ENCODE data around the gene ANXA10. TPM values are rescaled to one million over a fixed set of nuclear protein-coding genes. Genes with fewer than 3 reads are reported as not detected.

ANXA10 gene
- total and polyA plus RNA-seq, 2 of the 8 experiments (the other 6 are each of a cell fraction or from before 2014, with no cell fraction given), result not detected

- no peak for FAIRE-seq
- H3K14ac ChIP-seq (ENCODE audit: insufficient read length), result no peak overlapping the region
Measured at GRCh38 chr4:168177546-168178149, 85.3 kb downstream of the ANXA10 start.

More at GRCh38 chr4:168177546-168178149, 85.3 kb downstream of the ANXA10 start:
- no peak for DNase-seq (ENCODE audit: low read depth in 1 of 2, low spot score in 2 of 2)
- ChIA-PET CTCF (ENCODE audit: partially characterized antibody) (no interaction called here), POLR2A (ENCODE audit: partially characterized antibody) (no interaction called here)
- Histone ChIP-seq H3K9me3 (ENCODE audit: insufficient read depth in 2 of 2, low read depth in 1 of 2, low read length in 1 of 2) (no peaks in the 10 kb centered on the region), H3K9ac (replicated peaks in 1 of 4; ENCODE audit: extremely low read depth in 1 of 4, low read depth in 3 of 4, low read length in 3 of 4) (no peak overlapping the region), H3K4me2 (ENCODE audit: insufficient read depth in 1 of 2, low read depth in 2 of 2, low read length in 2 of 2) (no peak overlapping the region), H3K27ac (ENCODE audit: low read depth, low read length) (no peak overlapping the region), H4K91ac (replicated peaks; ENCODE audit: insufficient read length, low read length) (no peak overlapping the region), H3K4me1 (replicated peaks in 1 of 4; ENCODE audit: control insufficient read depth in 3 of 4, insufficient read depth in 4 of 4, low read length in 3 of 4) (no peaks in the 10 kb centered on the region), H3K56ac (replicated peaks; ENCODE audit: insufficient read length, low read depth, low read length) (no peak overlapping the region), H2BK120ac (replicated peaks; ENCODE audit: low read depth, low read length) (no peak overlapping the region), H2BK5ac (ENCODE audit: low read depth, low read length) (no peak overlapping the region), H2BK20ac (ENCODE audit: low read length) (no peak overlapping the region), H4K20me1 (replicated peaks in 1 of 2; ENCODE audit: control insufficient read depth in 1 of 2, insufficient read depth in 2 of 2, low read length in 2 of 2) (no peaks in the 10 kb centered on the region), H3K23ac (ENCODE audit: insufficient read length) (no peak overlapping the region), H2AK5ac (ENCODE audit: low read depth, low read length) (no peak overlapping the region), H3K79me2 (ENCODE audit: control insufficient read depth in 1 of 2, insufficient read depth in 2 of 2, low read length in 2 of 2) (no peaks in the 10 kb centered on the region), H3K23me2 (ENCODE audit: low read depth, low read length) (no peaks in the 10 kb centered on the region), H3K18ac (ENCODE audit: extremely low read depth, low read length) (no peak overlapping the region), H3K4me3 (ENCODE audit: extremely low read depth in 1 of 4, insufficient read depth in 2 of 4, low read depth in 3 of 4, low read length in 4 of 4) (no peak overlapping the region), H3K36me3 (ENCODE audit: control insufficient read depth in 2 of 4, insufficient read depth in 4 of 4, low read length in 3 of 4) (no peaks in the 10 kb centered on the region), H3K4ac (replicated peaks; ENCODE audit: insufficient read length, low read depth, low read length) (no peak overlapping the region), H2AFZ (ENCODE audit: low read length) (no peak overlapping the region), H4K8ac (ENCODE audit: extremely low read depth, insufficient read depth, low read length) (no peak overlapping the region), H2BK15ac (ENCODE audit: low read length) (no peak overlapping the region), H4K5ac (ENCODE audit: insufficient read length, low read depth, low read length) (no peak overlapping the region), H2BK12ac (ENCODE audit: low read depth, low read length) (no peak overlapping the region), H3K27me3 (replicated peaks in 1 of 4; ENCODE audit: control insufficient read depth in 3 of 4, extremely low read depth in 1 of 4, insufficient read depth in 3 of 4, low read length in 3 of 4) (no peaks in the 10 kb centered on the region), H3K79me1 (ENCODE audit: low read depth, low read length) (no peaks in the 10 kb centered on the region)
- TF ChIP-seq BRCA1 (IDR thresholded peaks at IDR 0.05; ENCODE audit: low read depth, low read length), result no peak
- no peak for TF ChIP-seq GTF2F1 (IDR thresholded peaks at IDR 0.05; ENCODE audit: borderline replicate concordance, low read depth, low read length)
- TF ChIP-seq PHF8 (conservative IDR thresholded peaks at IDR 0.05; ENCODE audit: low read depth, low read length), result no peak
- TF ChIP-seq CTCF (IDR thresholded peaks at IDR 0.05; ENCODE audit: control extremely low read depth in 1 of 3, insufficient read depth in 1 of 3, low read depth in 1 of 3, low read length in 3 of 3), result no peak
- TF ChIP-seq USF2 (IDR thresholded peaks at IDR 0.05; ENCODE audit: low read length), result no peak
- WGBS, 2 experiments (ENCODE audit: extremely low coverage in 1 of 2, insufficient coverage in 1 of 2, insufficient read length in 1 of 2, insufficient replicate concordance in 2 of 2, low coverage in 1 of 2, low lambda C conversion rate in 2 of 2, missing lambda C conversion rate in 1 of 2), result 92% methylated on average over 5 of the region's 5 CpGs; no CpG with 5 or more reads in 1 of the 2 experiments

Data from H1 (cell line).